Spleen (tissue), 13 donors: Measurements from ENCODE around the gene MTA2. TPM values are rescaled to one million over a fixed set of nuclear protein-coding genes. Genes with fewer than 3 reads are reported as not detected.
A peak's percentile ranks its signal among the peaks of the same experiment; 100 is the strongest.
"Not testable (repeated sequence)": the region's sequence is repeated elsewhere in the genome, so short reads cannot be mapped to it uniquely, and the experiment has no call there.

Experiments
- DNase-seq: peaks from one replicate; pipeline ENCODE4 v3.0.0-alpha.2; 2020
- H3K27ac ChIP-seq, 8 donors: fragments of 200-600 bp; sonication (generic) in 7 of 8; 1 replicate in 4 of 8; 2 replicates in 4 of 8; pipeline versions ENCODE4 v1.5.0 to v1.8.0; 2016 to 2021; ENCODE audit warnings: inconsistent platforms in 4 of 8, mild to moderate bottlenecking in 4 of 8, moderate library complexity in 1 of 8
- H3K27me3 ChIP-seq, 7 donors: fragments of 200-600 bp; sonication (generic) in 6 of 7; replicated peaks in 1 of 7; 1 replicate in 4 of 7; 2 replicates in 3 of 7; pipeline versions ENCODE4 v1.5.0 to v1.8.0; 2016 to 2021; ENCODE audit warnings: inconsistent platforms in 3 of 7, mild to moderate bottlenecking in 1 of 7
- H3K36me3 ChIP-seq, 6 donors: fragments of 200-600 bp; sonication (generic) in 5 of 6; 1 replicate in 4 of 6; 2 replicates in 2 of 6; pipeline versions ENCODE4 v1.5.0 to v1.8.0; 2016 to 2021; ENCODE audit warnings: inconsistent platforms in 2 of 6
- H3K4me1 ChIP-seq, 6 donors: fragments of 200-600 bp; sonication (generic) in 5 of 6; 1 replicate in 3 of 6; 2 replicates in 3 of 6; pipeline versions ENCODE4 v1.5.0 to v1.8.0; 2016 to 2021; ENCODE audit warnings: inconsistent platforms in 3 of 6
- H3K4me3 ChIP-seq, 8 donors: fragments of 200-600 bp; sonication (generic) in 7 of 8; 1 replicate in 4 of 8; 2 replicates in 4 of 8; pipeline versions ENCODE4 v1.5.0 to v1.8.0; 2016 to 2021; ENCODE audit warnings: inconsistent platforms in 4 of 8, mild to moderate bottlenecking in 4 of 8, moderate library complexity in 2 of 8
- H3K9me3 ChIP-seq, 8 donors: fragments of 200-600 bp; sonication (generic) in 7 of 8; 1 replicate in 4 of 8; 2 replicates in 4 of 8; pipeline versions ENCODE4 v1.5.0 to v1.8.0; 2016 to 2021; ENCODE audit warnings: inconsistent platforms in 4 of 8
- CTCF ChIP-seq, 11 experiments: fragments of 200-600 bp in 7 of 11; fragments of 450-650 bp in 4 of 11; sonication (generic) in 4 of 11; IDR thresholded peaks in 8 of 11; conservative IDR thresholded peaks in 3 of 11; 1 replicate in 7 of 11; 2 replicates in 4 of 11; pipeline versions ENCODE4 v1.4.0 to v1.8.0; 2016 to 2021; ENCODE audit warnings: antibody characterized with exemption in 11 of 11, inconsistent platforms in 4 of 11, mild to moderate bottlenecking in 1 of 11
- POLR2A ChIP-seq, 3 donors: fragments of 450-650 bp; IDR thresholded peaks; one replicate each; pipeline ENCODE4 v1.5.1; 2017; ENCODE audit warnings: antibody characterized with exemption in 3 of 3, mild to moderate bottlenecking in 1 of 3
- POLR2AphosphoS5 ChIP-seq, 3 donors: sonication (generic); formaldehyde crosslinking; IDR thresholded peaks; one replicate each; pipeline ENCODE4 v1.5.1; 2017; ENCODE audit warnings: antibody characterized with exemption in 3 of 3
- WGBS, 5 donors: extraction: QIAGEN DNeasy Blood & Tissue Kit in 3 of 5; methylation state at CpG; one replicate each; pipeline versions ENCODE4 v1.1.5 to v1.1.7; 2013 to 2018; 5-methylcytosine and 5-hydroxymethylcytosine counted together
- intact Hi-C: fragments of 100-400 bp; cut with DNase I; formaldehyde crosslinking; loops from one replicate; pipeline ENCODE4 v1.15.0; 2023; ENCODE audit warnings: low total_unique reads
- long read RNA-seq, 2 donors: transcript quantifications; one replicate each; lab custom pipeline, GENCODE V29; 2026
- polyA plus RNA-seq, 3 donors: library from polyadenylated mRNA; stranded (reverse); fragments of 200-250 nt; gene quantifications; one replicate each; pipeline ENCODE4 v1.2.1, GENCODE V29; 2013
- total RNA-seq, 7 donors: library from RNA; depleted of rRNA in 3 of 7; stranded (reverse); fragments of >200 nt in 3 of 7; fragmentation: NEBNext Ultra II Directional in 4 of 7; extraction: Animal tissue kit (Norgen Biotek cat#: 25700) in 4 of 7; gene quantifications; one replicate each; pipeline versions ENCODE4 v1.1.0 to v1.2.1, GENCODE V29; 2016 to 2021
- donor health status: healthy with polysubstance abuse.
- donor health status: DM: no; HTN: no; CAD: no; lungs with moderate emphysema.
- donor health status: DM: no; HTN: no; CAD: no.
- donor health status: Bipolar disorder and iron deficiency.
- donor health status: healthy.
- donor health status: DM: no; HTN: no; CAD: no.
- donor health status: DM: yes; HTN: yes; CAD: no.

Gene MTA2
- total RNA-seq (100 to 1,000 TPM; 102 to 154 (median 114) TPM), polyA plus RNA-seq (10 to 100 TPM; 55.3 to 94.6 (median 58.5) TPM)
- long read RNA-seq, donor 1, partial matches to known transcripts = 18 of 22 reads
- long read RNA-seq, donor 1, other reads (novel, unspliced or antisense) = 0 of 22 reads
- long read RNA-seq, donor 2, partial matches to known transcripts = 6 of 9 reads
- long read RNA-seq, donor 2, other reads (novel, unspliced or antisense) = 0 of 9 reads

GRCh38 chr11:62601372-62602140 lies at the start of gene MTA2:
TSS of gene MTA2 (minus strand) at chr11:62601865. CDS start at chr11:62601450, 415 bp downstream.
- TF ChIP-seq POLR2AphosphoS5 (IDR thresholded peaks at IDR 0.05) (peak; percentile 89 to 94 (median 89)), CTCF (IDR thresholded peaks at IDR 0.05 in 8 of 11, conservative IDR thresholded peaks at IDR 0.05 in 3 of 11) (peak in 1 of 11 experiments; percentile 19), POLR2A (IDR thresholded peaks at IDR 0.05) (peak in 1 of 3 donors; percentile 19)
- H3K36me3 ChIP-seq = peaks cover 0 to 69% (median 42%) of the 10 kb centered on the region in 6 donors
- intact Hi-C loops = no loop called here
- peak within 1 kb of the TSS; percentile 90 to 98 (median 92) for H3K4me3 ChIP-seq
- H3K27me3 ChIP-seq = no peaks in the 10 kb centered on the region
- H3K27ac ChIP-seq = peak within 1 kb of the TSS; percentile 92 to 99 (median 98)
- WGBS, 5 donors = 0 to 1% (median 1%) methylated on average over 34 to 83 of the region's 83 CpGs
- peak; percentile 99 for DNase-seq
- no peaks in the 10 kb centered on the region for H3K9me3 ChIP-seq
- peaks cover 19 to 82% (median 48%) of the 10 kb centered on the region in 6 donors for H3K4me1 ChIP-seq

- H3K9me3 ChIP-seq, intact Hi-C loops, H3K4me3 ChIP-seq, H3K27ac ChIP-seq, H3K27me3 ChIP-seq: not testable (repeated sequence)
- H3K4me1 ChIP-seq = peaks cover 23 to 72% (median 46%) of the 10 kb centered on the region in 6 donors
- DNase-seq = peak; percentile 29
- WGBS, 5 donors = 88 to 98% (median 94%) methylated on average over 12 of the region's 12 CpGs
- H3K36me3 ChIP-seq = peaks cover 0 to 33% (median 23%) of the 10 kb centered on the region in 6 donors
Measured at GRCh38 chr11:62650283-62650682, 48.6 kb upstream of the MTA2 start.

- WGBS, 5 donors = 86 to 89% (median 89%) methylated on average over 11 of the region's 11 CpGs
- Histone ChIP-seq H3K27me3 (no peaks in the 10 kb centered on the region), H3K4me3 (no peak overlapping the region), H3K27ac (no peak overlapping the region), H3K4me1 (peaks cover 29 to 77% (median 53%) of the 10 kb centered on the region in 6 donors), H3K36me3 (peaks cover 0 to 35% (median 24%) of the 10 kb centered on the region in 6 donors), H3K9me3 (no peaks in the 10 kb centered on the region)
- DNase-seq = peak; percentile 62
- intact Hi-C loops = no loop called here
- no peak for TF ChIP-seq POLR2A (IDR thresholded peaks at IDR 0.05)
- no peak for TF ChIP-seq POLR2AphosphoS5 (IDR thresholded peaks at IDR 0.05)
- TF ChIP-seq CTCF (IDR thresholded peaks at IDR 0.05 in 8 of 11, conservative IDR thresholded peaks at IDR 0.05 in 3 of 11) = no peak
Measured at GRCh38 chr11:62649486-62649885, 47.8 kb upstream of the MTA2 start.

- WGBS, 5 donors = 94 to 98% (median 95%) methylated on average over 11 of the region's 11 CpGs
- H3K4me3 ChIP-seq = no peak overlapping the region
- TF ChIP-seq POLR2AphosphoS5 (IDR thresholded peaks at IDR 0.05) = no peak
- TF ChIP-seq POLR2A (IDR thresholded peaks at IDR 0.05) = no peak
- TF ChIP-seq CTCF (IDR thresholded peaks at IDR 0.05 in 8 of 11, conservative IDR thresholded peaks at IDR 0.05 in 3 of 11) = no peak
- peaks cover 0 to 40% (median 28%) of the 10 kb centered on the region in 6 donors for H3K36me3 ChIP-seq
- H3K9me3 ChIP-seq = no peaks in the 10 kb centered on the region
- intact Hi-C loops = no loop called here
- H3K27me3 ChIP-seq = no peaks in the 10 kb centered on the region
- no peak overlapping the region for H3K27ac ChIP-seq
- DNase-seq = peak; percentile 75
- H3K4me1 ChIP-seq = peaks cover 32 to 77% (median 55%) of the 10 kb centered on the region in 6 donors
Measured at GRCh38 chr11:62648967-62649364, 47.3 kb upstream of the MTA2 start.
